ENCODE data around the gene UBAP2.

DNA sequence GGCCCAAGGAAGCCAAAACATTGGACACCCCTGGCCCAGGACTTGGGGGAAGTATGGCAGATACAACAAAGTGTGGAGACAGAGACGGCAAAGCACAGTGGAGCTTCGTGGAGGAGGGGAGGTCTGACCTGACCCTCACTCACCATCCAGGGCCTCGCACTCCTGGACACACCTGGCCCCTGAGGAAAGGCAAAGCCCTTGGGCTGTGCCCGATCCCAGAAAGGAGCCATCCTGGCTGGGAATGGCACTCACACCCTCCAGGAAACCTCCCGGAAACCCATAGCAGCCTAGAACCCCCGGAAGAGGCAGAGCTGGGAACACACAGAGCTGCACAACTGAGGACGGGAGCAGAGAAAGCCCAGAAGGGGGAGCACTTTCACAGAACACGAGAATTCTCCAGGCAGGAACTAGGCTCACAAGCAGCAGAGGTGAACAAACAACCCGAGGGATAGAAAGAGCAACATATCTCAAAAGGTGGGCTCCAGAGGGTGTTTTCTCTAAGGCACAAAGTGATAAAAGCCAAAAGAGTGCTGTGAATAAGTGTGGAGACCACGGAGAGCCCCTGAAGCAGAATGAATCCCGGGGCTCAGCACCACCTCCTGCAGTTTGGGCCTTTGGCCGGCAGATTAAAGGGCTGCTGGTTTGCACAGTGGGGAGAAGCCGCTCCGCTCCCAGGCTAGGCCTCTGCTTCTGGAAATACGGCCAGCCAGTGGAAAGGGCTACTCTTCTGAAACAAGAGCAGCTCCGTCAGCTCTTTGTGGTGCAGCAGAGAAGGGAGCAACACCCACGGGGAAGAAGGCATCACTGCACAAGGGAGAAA, 123.5 kb downstream of the UBAP2 start:
- TF ChIP-seq, protein P1, sequence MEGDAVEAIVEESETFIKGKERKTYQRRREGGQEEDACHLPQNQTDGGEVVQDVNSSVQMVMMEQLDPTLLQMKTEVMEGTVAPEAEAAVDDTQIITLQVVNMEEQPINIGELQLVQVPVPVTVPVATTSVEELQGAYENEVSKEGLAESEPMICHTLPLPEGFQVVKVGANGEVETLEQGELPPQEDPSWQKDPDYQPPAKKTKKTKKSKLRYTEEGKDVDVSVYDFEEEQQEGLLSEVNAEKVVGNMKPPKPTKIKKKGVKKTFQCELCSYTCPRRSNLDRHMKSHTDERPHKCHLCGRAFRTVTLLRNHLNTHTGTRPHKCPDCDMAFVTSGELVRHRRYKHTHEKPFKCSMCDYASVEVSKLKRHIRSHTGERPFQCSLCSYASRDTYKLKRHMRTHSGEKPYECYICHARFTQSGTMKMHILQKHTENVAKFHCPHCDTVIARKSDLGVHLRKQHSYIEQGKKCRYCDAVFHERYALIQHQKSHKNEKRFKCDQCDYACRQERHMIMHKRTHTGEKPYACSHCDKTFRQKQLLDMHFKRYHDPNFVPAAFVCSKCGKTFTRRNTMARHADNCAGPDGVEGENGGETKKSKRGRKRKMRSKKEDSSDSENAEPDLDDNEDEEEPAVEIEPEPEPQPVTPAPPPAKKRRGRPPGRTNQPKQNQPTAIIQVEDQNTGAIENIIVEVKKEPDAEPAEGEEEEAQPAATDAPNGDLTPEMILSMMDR (IDR thresholded peaks at IDR 0.05) = peak; percentile 31 to 65 (median 51)
- TF ChIP-seq POLR2A (IDR thresholded peaks at IDR 0.05) = no peak
- no peak for TF ChIP-seq EP300 (IDR thresholded peaks at IDR 0.05)

All from tibial nerve (tissue), 4 donors.